ENCODE measurements around the gene GYPC. TPM values are rescaled to one million over a fixed set of nuclear protein-coding genes. Genes with fewer than 3 reads are reported as not detected.
"Not testable (repeated sequence)": the region's sequence is repeated elsewhere in the genome, so short reads cannot be mapped to it uniquely, and the experiment has no call there.

Gene GYPC
- total RNA-seq, 3 donors from 2014 or later, result 61.6 to 181 (median 127) TPM

GRCh38 chr2:126681505-126681904, 25.5 kb downstream of the GYPC start:
- Histone ChIP-seq H3K4me1 (no peaks in the 10 kb centered on the region), H3K4me3 (no peak overlapping the region), H3K27ac (no peak overlapping the region), H3K27me3 (no peaks in the 10 kb centered on the region), H3K9me3 (no peaks in the 10 kb centered on the region), H3K36me3 (no peaks in the 10 kb centered on the region)
- DNase-seq (ENCODE audit: low spot score in 2 of 2), result no peak
- intact Hi-C loops (cut with DNase I; ENCODE audit: low total_unique reads), result no loop called here
- no peak for TF ChIP-seq POLR2A (IDR thresholded peaks at IDR 0.05)
- TF ChIP-seq CTCF (IDR thresholded peaks at IDR 0.05), result no peak
- TF ChIP-seq POLR2AphosphoS5 (IDR thresholded peaks at IDR 0.05), result no peak

GRCh38 chr2:126685629-126686028, 29.7 kb downstream of the GYPC start:
- no peak for TF ChIP-seq CTCF (IDR thresholded peaks at IDR 0.05)
- no peak for TF ChIP-seq POLR2A (IDR thresholded peaks at IDR 0.05)
- TF ChIP-seq POLR2AphosphoS5 (IDR thresholded peaks at IDR 0.05), result no peak
- intact Hi-C loops (cut with DNase I; ENCODE audit: low total_unique reads), result no loop called here
- DNase-seq (ENCODE audit: low spot score in 2 of 2), result no peak
- Histone ChIP-seq H3K27me3 (no peaks in the 10 kb centered on the region), H3K27ac (no peak overlapping the region), H3K4me1 (no peaks in the 10 kb centered on the region), H3K4me3 (no peak overlapping the region), H3K9me3 (peaks cover 0 to 3% of the 10 kb centered on the region in 2 donors), H3K36me3 (no peaks in the 10 kb centered on the region)

DNA sequence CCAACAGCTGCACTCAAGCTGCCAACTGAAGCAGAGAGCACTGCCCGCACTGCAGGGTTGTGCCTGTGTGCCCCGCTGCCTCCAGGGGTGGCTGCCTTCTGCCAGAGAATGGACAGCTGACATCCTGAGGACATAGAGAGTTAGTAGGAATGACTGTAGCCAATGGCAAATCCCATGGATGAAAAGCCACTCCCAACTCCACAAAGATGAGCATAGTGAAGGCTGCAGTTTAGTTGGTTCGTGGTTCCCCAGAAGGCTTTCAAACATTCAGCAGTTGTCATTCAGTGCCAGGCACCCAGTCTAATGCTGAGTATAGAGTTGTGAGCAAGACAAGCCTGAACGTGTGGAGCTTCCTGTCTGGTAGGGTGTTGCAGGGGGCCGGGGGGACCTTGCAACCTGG, 30.3 kb downstream of the GYPC start:
- H3K36me3 ChIP-seq, result no peaks in the 10 kb centered on the region
- no peak for TF ChIP-seq POLR2AphosphoS5 (IDR thresholded peaks at IDR 0.05)
- TF ChIP-seq CTCF (IDR thresholded peaks at IDR 0.05), result no peak
- TF ChIP-seq POLR2A (IDR thresholded peaks at IDR 0.05), result no peak
- intact Hi-C loops (cut with DNase I; ENCODE audit: low total_unique reads), result no loop called here
- no peaks in the 10 kb centered on the region for H3K4me1 ChIP-seq
- no peak overlapping the region for H3K27ac ChIP-seq
- H3K9me3 ChIP-seq, result peaks cover 0 to 3% of the 10 kb centered on the region in 2 donors
- no peak overlapping the region for H3K4me3 ChIP-seq
- DNase-seq (ENCODE audit: low spot score in 2 of 2), result no peak
- no peaks in the 10 kb centered on the region for H3K27me3 ChIP-seq

GRCh38 chr2:126686841-126687485, 31.0 kb downstream of the GYPC start:
- H3K36me3 ChIP-seq, result no peaks in the 10 kb centered on the region
- H3K27me3 ChIP-seq, result no peaks in the 10 kb centered on the region
- no peak overlapping the region for H3K27ac ChIP-seq
- peaks cover 0 to 3% of the 10 kb centered on the region in 2 donors for H3K9me3 ChIP-seq
- intact Hi-C loops (cut with DNase I; ENCODE audit: low total_unique reads), result no loop called here
- no peak for TF ChIP-seq CTCF (IDR thresholded peaks at IDR 0.05)
- no peak for TF ChIP-seq POLR2AphosphoS5 (IDR thresholded peaks at IDR 0.05)
- TF ChIP-seq POLR2A (IDR thresholded peaks at IDR 0.05), result no peak
- H3K4me1 ChIP-seq, result no peaks in the 10 kb centered on the region
- H3K4me3 ChIP-seq, result no peak overlapping the region
- DNase-seq (ENCODE audit: low spot score in 2 of 2), result no peak

GRCh38 chr2:126687503-126687902, 31.5 kb downstream of the GYPC start:
- no peak for TF ChIP-seq POLR2AphosphoS5 (IDR thresholded peaks at IDR 0.05)
- no peak for TF ChIP-seq POLR2A (IDR thresholded peaks at IDR 0.05)
- no peak for TF ChIP-seq CTCF (IDR thresholded peaks at IDR 0.05)
- no peak overlapping the region for H3K27ac ChIP-seq
- H3K36me3 ChIP-seq, result no peaks in the 10 kb centered on the region
- no peak for DNase-seq (ENCODE audit: low spot score in 2 of 2)
- peaks cover 0 to 3% of the 10 kb centered on the region in 2 donors for H3K9me3 ChIP-seq
- H3K27me3 ChIP-seq, result no peaks in the 10 kb centered on the region
- H3K4me1 ChIP-seq, result no peaks in the 10 kb centered on the region
- no peak overlapping the region for H3K4me3 ChIP-seq
- intact Hi-C loops (cut with DNase I; ENCODE audit: low total_unique reads), result no loop called here

DNA sequence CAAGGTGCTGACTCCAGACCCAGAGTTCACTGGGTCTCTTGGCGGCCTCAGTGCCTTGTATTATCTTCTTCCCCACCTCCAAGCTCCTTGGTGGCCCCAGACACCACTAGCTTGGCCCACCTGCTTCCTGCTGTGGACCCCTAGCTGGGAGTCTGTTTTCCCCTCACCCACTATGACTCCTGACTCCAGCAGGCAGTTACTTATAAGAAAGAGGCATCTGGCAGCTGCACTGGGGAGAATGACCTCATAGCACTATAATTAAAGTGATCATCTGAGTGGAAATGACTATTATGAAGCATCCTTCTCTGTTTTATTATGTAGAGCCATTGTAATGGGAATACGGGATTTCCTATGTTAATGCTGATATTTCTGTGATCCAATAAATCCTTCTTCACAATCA, 32.6 kb downstream of the GYPC start:
- H3K27me3 ChIP-seq; H3K36me3 ChIP-seq; H3K9me3 ChIP-seq; H3K4me3 ChIP-seq; DNase-seq (ENCODE audit: low spot score in 2 of 2); H3K27ac ChIP-seq; intact Hi-C loops (cut with DNase I; ENCODE audit: low total_unique reads); H3K4me1 ChIP-seq: not testable (repeated sequence)

- H3K9me3 ChIP-seq; H3K4me1 ChIP-seq; intact Hi-C loops (cut with DNase I; ENCODE audit: low total_unique reads); DNase-seq (ENCODE audit: low spot score in 2 of 2); H3K36me3 ChIP-seq; H3K27me3 ChIP-seq; H3K4me3 ChIP-seq; H3K27ac ChIP-seq: not testable (repeated sequence)
These were observed 36.3 kb downstream of the GYPC start for GRCh38 chr2:126692241-126692640.

GRCh38 chr2:126692934-126693592, 37.1 kb downstream of the GYPC start:
- H3K9me3 ChIP-seq; H3K36me3 ChIP-seq; intact Hi-C loops (cut with DNase I; ENCODE audit: low total_unique reads); H3K4me1 ChIP-seq; H3K4me3 ChIP-seq; H3K27me3 ChIP-seq; DNase-seq (ENCODE audit: low spot score in 2 of 2); H3K27ac ChIP-seq: not testable (repeated sequence)
